ENCODE data around the gene SLCO2B1.
"Not testable (repeated sequence)": the region's sequence is repeated elsewhere in the genome, so short reads cannot be mapped to it uniquely, and the experiment has no call there.

The SLCO2B1 gene, protein sequence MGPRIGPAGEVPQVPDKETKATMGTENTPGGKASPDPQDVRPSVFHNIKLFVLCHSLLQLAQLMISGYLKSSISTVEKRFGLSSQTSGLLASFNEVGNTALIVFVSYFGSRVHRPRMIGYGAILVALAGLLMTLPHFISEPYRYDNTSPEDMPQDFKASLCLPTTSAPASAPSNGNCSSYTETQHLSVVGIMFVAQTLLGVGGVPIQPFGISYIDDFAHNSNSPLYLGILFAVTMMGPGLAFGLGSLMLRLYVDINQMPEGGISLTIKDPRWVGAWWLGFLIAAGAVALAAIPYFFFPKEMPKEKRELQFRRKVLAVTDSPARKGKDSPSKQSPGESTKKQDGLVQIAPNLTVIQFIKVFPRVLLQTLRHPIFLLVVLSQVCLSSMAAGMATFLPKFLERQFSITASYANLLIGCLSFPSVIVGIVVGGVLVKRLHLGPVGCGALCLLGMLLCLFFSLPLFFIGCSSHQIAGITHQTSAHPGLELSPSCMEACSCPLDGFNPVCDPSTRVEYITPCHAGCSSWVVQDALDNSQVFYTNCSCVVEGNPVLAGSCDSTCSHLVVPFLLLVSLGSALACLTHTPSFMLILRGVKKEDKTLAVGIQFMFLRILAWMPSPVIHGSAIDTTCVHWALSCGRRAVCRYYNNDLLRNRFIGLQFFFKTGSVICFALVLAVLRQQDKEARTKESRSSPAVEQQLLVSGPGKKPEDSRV

DNA sequence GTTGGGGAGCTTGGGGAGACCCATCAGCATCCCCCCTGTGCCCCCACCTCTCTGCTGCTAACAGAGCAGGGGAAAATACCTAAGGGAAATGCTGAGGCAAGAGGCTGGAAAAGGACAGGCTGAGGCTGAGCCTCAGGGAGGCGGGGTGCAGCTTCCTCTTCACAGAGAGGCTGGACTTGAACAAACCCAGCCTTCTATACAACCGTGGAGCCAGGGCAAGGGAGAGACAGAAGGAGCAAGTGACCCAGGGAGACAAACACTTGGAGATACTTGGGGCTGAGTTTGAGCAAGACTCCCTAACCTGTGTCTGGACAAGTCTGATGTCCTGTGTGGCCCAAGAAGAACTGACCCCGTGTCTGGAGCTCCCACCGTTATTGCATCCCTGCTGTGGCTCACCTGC, at the start of gene SLCO2B1:
SLCO2B1 (plus strand) TSS at position 229 of the 400 bp plus-strand sequence. CDS start 275 bp downstream, outside the sequence.
- in situ Hi-C loops (cut with HindIII; ENCODE audit: low sequenced_read_pairs) = no loop called here

DNA sequence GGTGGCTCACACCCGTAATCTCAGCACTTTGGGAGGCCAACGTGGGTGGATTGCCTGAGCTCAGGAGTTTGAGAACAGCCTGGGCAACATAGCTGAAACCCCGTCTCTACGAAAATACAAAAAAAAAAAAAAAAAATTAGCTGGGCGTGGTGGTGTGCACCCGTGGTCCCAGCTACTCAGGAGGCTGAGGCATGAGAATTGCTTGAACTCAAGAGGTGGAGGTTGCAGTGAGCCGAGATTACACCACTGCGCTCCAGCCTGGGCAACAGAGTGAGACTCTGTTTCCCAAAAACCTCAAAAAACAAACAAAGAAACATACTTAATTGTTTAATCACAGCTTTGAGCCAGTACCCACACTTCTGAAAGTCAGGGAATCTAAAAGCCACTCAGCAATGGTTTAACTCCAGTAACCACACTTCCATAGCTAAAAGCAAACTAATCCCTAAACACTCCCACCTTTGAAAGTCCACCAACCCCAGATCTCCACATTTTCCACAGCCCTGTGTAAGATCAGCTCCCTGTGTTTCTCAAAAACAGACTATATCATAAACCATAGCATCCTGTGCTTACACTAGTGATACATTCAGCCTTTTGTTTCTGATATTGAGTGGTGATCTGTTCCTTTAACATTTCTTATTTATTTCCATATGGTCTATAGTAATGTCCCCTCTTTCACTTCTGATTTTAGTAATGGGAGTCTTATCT, 49.3 kb upstream of the SLCO2B1 start:
- in situ Hi-C loops (cut with HindIII; ENCODE audit: low sequenced_read_pairs) = no loop called here

DNA sequence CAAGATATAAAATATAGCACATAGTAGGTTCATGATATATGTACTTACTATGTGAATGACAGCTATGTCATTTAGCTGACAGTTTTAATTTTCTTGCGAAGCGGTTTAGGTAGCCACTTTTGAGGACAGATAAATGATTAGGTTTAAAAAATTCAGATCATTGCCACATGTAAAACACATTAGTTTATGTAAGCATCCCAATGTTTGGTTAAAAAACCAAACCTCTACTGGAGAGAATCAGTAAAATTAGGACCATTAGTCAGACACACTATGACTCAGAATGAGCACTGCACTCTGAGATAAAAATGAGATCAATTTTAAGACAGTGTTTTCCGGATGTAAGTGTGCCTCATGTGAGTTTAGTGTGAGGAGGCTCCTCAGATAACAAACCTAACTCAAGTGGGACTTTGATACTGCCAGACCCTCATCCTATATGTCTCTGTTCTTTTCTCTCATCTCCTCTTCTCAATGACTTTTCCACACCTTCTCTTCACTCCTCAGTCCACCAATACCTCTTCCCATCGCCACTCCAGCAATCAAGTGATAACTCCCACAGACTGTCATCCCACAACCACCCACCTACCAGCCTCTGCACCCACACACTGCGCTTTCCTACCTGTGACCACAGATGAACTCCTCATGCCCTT, 47.4 kb upstream of the SLCO2B1 start:
- in situ Hi-C loops (cut with HindIII; ENCODE audit: low sequenced_read_pairs) = no loop called here

DNA sequence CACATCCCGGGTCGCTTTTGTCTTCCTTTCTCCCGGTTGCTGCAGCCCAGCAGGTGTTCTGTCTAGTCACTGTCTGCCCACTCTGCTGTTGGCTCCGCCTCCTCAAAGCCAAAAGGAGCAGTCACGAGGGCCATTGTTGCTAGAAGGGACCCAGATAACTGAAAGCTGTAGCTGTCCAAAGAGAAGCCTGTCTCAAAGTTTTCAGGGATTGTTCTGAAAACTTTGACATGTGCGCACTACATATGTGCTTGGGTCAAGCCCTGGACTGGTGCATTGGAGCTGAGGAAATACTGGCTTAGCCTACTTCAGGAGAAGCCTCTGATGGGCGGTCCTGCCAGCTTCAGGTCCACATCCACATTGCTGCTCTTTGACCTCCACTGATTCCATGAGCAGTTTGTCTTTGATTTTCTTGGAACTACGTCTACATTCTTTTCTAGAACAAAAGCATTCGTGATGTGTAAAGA, 45.4 kb upstream of the SLCO2B1 start:
- in situ Hi-C loops (cut with HindIII; ENCODE audit: low sequenced_read_pairs) = no loop called here

DNA sequence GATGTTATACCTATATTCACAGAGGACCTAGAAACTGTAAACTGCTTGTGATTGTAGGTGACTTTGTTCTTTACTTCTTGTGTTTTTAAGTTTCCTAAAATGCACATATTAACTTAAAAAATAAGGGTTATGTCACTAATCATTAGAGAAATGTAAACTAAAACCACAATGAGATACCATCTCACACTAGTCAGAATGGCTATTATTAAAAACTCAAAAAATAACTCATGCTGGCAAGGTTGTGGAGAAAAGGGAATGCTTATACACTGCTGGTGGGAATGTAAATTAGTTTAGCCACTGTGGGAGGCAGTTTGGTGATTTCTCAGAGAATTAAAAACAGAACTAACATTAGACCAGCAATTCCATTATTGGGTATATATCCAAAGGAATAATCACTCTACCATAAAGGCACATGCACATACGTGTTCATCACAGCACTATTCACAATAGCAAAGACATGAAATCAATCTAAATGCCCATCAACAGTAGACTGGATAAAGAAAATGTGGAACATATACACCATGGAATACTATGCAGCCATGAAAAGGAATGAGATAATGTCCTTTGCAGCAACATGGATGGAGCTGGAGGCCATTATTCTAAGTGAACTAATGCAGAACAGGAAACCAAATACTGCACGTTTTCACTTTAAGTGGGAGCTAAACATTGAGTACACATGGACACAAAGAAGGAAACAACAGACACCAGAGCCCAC, 44.8 kb upstream of the SLCO2B1 start:
- in situ Hi-C loops (cut with HindIII; ENCODE audit: low sequenced_read_pairs) = not testable (repeated sequence)

DNA sequence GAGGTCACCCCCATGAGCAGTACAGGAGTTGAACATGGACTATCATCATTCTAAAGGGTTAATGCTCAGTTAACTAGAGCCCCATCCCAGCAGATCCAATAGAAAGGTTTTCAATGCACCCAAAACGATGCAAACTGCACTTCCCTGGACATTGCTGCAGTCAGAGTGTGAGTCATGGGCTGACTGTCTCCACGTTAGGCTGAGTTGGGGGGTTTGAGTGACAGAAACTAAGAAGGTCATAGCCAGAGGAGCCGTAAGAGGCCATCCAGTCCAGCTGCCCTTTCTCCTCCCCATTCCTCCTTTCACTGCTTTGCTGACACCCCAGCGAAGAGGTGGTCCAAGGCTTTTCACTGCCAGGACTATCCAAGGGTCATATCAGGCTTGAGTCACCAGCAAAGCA, 43.7 kb upstream of the SLCO2B1 start:
- in situ Hi-C loops (cut with HindIII; ENCODE audit: low sequenced_read_pairs) = no loop called here

DNA sequence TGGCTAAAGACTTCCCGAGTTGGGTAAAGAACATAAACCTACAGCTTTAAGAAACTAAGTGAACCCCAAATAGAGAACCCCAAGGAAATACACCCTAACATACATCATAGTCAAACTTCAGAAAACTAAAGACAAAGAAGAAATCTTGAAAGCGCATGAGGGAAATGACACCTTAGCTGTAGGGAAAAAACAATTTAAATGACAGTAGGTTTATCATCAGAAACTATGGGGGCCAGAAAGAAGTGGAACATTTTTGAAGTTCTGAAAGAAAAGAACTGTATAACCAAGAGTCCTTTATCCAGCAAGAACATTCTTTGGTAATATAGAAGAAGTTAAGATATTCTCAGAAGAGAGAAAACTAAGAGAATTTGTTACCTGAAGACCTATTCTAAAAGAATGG, 38.7 kb upstream of the SLCO2B1 start:
- in situ Hi-C loops (cut with HindIII; ENCODE audit: low sequenced_read_pairs) = no loop called here

DNA sequence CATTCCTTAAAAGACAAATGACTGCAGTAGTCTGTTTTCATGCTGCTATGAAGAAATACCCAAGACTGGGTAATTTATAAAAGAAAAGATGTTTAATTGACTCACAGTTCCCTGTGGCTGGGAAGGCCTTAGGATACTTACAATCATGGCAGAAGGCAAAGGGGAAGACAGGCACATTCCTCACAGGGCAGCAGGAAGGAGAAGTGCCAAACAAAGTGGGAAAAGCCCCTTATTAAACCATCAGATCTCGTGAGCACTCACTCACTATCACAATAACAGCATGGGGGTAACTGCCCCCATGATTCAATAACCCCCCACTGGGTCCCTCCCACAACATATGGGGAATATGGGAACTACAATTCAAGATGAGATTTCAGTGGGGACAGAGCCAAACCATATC, 37.9 kb upstream of the SLCO2B1 start:
- in situ Hi-C loops (cut with HindIII; ENCODE audit: low sequenced_read_pairs) = no loop called here

DNA sequence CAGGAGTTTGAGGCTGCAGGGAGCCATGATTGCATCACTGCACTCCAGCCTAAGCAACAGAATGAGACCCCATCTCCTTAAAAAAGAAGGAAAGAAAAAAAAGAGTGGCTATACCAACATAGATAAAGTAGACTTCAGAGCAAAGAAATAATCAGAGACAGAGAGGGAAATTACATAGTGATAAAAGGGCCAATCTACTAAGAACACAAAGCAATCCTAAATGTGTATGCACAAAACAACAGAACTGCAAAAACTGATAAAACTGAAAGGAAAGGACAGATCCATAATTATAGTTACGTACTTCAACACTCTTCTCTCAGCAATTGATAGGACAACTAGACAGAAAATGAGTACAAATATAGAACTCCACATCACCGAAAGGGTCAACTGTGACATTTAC, 36.4 kb upstream of the SLCO2B1 start:
- in situ Hi-C loops (cut with HindIII; ENCODE audit: low sequenced_read_pairs) = no loop called here

DNA sequence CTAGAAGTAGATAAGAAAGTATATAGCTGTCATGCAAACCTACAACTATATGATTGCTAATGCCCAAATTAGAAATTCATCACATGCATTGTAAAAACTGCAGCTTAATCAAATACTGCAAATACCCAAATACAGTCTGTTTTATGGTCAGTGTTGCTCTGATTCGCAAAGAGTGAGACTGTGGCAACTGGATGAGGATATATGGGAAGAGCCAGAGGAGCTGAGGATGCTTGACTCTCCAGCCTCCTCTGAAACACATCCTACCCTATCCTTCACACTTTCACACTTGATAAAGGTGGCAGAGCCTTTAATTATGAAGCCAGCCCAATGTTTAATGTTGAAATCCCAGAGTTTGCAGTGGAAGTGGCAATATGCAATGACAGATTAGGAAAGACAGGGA, 32.3 kb upstream of the SLCO2B1 start:
- in situ Hi-C loops (cut with HindIII; ENCODE audit: low sequenced_read_pairs) = no loop called here

DNA sequence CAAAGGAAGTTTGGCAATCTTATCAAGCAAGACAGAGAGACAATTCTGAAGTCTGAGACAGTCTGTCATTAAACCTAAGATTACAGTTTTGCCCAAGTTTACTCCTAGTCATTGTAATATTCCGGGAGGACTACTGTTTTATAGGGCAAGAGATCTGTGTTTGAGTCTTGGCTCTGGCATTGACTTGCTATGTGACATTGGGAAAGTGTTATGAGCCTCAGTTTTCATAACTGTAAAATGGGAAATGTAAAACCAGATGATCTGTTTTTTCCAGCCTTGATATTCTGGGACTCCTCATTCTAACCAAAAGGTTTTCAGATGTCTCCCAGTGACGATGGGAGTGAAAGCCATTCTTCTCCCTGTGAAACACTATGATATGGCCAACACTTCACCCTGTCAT, 24.3 kb upstream of the SLCO2B1 start:
- in situ Hi-C loops (cut with HindIII; ENCODE audit: low sequenced_read_pairs) = no loop called here

DNA sequence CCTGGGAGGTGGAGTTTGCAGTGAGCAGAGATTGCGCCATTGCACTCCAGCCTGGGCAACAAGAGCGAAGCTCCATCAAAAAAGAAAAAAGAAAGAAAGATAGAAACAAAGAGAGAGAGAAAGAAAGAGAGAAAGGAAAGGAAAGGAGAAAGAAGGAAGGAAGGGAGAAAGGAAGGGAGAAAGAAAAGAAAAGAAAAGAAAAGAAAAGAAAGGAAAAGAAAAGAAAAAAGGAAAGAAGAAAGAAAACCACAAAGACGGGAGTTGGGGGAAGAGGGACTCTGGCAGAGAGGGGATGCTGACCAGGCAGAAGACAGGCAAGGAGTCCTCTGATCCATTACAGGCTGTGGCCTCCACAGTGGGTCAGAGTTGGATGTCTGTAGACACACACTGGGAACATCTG, 18.8 kb upstream of the SLCO2B1 start:
- in situ Hi-C loops (cut with HindIII; ENCODE audit: low sequenced_read_pairs) = loop anchor here (10.0 kb wide), 1 partner anchor 83 kb away; no protein-coding TSS in a partner anchor

DNA sequence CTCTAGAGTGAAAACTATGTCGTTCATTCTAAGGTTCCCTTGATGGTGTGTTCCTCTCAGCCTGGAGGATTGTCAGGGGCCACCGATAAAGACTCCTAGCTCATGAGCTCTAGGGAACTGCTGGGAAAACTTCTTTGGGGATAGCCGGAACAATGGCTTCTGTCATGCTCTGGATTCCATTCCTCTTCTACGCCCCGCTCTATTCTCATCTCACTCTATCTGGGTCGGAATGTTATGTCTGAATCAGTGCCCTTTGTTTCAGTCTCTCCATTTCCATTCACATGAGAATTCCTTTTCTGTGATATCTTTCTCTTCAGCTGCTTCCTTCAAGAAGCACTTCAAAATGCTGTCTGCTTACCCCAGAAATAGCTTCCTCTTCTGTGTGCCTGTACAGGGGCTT, 16.9 kb upstream of the SLCO2B1 start:
- in situ Hi-C loops (cut with HindIII; ENCODE audit: low sequenced_read_pairs) = loop anchor here (10.0 kb wide), 1 partner anchor 81 kb away; no protein-coding TSS in a partner anchor

DNA sequence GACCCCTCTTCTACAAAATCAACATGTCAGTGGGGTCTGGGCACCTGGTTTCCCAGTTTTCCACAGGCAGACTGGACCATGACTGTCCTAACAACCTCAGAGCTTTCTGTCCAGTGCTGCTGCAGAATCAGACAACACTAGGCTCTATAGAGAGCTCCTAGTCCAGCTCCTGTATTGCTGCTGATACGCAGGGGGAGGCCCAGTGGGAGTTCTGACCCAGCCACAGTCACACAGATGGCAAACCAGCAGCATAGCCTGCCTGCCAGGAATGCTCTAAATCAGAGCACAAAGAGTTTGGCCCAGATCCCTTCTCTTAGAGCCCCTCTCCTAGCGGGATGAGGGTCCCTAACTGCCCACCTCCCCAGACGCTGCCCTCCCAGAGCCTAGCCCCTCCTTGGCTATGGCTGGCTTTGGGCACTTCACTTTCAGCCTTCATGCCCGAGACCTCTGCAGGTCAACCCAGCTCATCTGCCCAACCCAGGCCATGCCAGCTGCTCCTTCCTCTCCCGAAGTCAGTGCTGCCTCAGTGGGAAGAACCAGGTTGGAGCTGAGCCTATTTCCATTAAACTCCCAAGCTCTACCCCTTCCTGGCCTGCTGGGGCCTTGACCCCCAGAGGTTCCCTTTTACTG, 15.8 kb upstream of the SLCO2B1 start:
- in situ Hi-C loops (cut with HindIII; ENCODE audit: low sequenced_read_pairs) = loop anchor here (10.0 kb wide), 1 partner anchor 80 kb away; no protein-coding TSS in a partner anchor

DNA sequence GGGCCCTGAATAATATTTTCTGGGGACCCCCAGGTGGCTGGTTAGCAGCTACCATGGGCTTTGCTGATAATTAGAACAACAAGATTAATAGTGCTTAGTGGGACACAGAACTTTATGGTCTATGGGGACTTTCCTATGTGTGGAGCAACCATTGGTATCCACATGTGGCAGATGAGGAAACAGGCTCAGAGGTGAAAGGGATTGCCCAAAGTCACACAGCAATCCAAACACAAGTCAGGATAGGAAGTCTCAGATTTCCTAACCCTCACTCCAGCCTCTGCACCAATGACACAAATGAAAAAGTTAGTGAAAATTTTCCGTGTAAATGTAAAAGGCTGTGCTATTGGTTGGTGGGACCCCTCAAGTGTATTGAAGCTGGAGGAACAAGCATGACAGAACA, 15.3 kb upstream of the SLCO2B1 start:
- in situ Hi-C loops (cut with HindIII; ENCODE audit: low sequenced_read_pairs) = loop anchor here (10.0 kb wide), 1 partner anchor 79 kb away; no protein-coding TSS in a partner anchor

DNA sequence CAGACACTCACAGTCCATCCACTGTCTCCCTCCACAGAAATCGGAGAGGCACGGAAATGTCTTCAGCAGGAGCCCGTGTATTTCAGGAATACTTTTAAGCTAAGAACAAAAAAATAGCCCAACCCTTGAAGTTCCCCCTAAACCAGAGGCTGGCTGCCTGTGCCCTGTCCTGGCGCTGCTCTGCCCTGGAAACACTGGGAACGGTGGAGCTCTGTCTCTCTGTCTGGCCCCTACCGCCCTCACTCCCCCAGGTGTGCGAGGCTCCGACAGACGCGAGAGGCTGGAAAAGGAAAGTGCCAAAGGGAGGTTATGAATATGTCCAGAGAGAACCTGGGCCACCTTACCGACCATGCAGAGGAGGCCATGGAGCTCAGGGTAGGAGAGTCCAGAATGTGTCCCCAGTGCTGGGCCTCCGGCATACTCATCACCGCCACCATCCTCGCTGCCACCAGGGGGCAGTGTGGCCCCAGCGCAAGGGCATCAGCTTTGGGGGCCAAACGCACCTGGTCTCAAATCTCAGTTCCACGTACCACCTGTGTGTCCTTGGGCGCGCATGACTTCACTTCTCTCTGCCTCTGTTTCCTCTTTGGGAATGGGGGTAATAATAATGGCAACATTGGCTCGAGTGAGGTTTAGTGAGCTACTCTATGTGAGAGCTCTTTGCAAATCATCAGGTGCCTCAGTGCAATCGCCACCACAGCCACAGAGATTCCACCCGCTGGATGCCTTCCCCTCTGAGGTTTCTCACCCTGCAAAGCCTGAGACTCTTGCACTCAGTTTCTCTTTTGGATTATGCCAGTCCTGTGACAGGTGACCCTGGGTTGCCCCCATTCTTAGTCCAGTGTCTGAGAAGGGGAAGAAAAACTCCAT, 10.4 kb upstream of the SLCO2B1 start:
- in situ Hi-C loops (cut with HindIII; ENCODE audit: low sequenced_read_pairs) = no loop called here

DNA sequence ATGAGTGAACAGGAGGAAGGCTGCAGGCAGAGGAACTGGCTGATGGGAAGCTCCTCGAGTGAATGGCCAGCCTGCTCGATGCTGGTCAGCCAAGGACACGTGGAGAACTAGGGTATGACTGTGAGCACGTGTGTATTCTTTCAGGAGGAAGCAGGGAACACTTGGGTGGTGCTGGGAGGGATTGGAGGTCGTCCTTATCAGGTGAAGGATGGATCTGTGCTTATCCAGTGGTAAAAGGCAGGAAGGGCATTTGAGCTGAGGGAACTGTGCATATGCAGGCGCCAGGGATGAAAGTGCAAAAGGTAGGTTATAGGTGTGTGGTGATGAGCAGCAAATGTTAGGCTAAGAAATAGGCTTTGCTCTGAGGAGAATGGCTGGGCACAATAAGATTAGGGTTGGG, 9.7 kb upstream of the SLCO2B1 start:
- in situ Hi-C loops (cut with HindIII; ENCODE audit: low sequenced_read_pairs) = no loop called here

DNA sequence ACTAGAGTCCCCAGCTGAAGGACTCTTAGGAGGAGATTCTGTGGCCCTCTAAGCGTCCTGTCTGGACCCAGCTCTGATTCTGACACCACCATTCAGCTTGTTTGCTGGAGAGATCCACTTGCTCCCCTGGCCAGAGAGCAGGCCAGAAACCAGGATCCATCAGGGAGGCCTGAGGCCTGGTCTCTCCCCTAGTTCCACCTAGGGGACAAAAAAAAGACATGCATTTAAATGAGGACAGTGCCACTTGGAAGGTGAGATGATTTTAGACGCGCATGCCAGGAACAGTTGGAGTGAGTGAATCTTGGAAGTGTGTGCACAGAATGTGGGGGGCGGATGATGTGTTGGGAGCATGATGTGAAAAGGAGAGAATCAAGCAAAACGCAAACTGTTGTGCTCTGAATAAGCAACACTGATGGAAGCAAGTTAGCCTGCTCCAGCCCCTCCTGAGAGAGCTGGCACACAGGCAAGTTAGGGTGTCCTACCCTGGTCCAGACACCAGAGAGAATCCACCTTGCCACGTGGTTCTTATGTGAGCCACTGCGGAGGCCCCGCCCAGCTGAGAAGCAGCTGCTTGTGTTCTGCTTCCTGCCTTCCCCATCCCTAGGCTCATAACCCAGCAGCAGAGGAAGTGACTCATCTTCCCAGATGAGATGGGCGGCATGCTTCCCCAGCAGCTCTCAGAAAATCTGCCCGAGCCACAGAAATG, 8.0 kb upstream of the SLCO2B1 start:
- in situ Hi-C loops (cut with HindIII; ENCODE audit: low sequenced_read_pairs) = no loop called here

Data from DLD1 (cell line).